Immature natural killer cell (primary cell): ENCODE measurements around the gene HS6ST1. TPM values are rescaled to one million over a fixed set of nuclear protein-coding genes. Genes with fewer than 3 reads are reported as not detected.

Source experiments
- DNase-seq, 3 donors: peaks; one replicate each; pipeline ENCODE4 v3.0.0; 2022; ENCODE audit warnings: mixed read lengths in 1 of 3
- H3K27ac Mint-ChIP-seq, 6 donors: one replicate each; pipeline ENCODE4 v1.8.0; 2020; ENCODE audit warnings: mixed read lengths in 6 of 6, mild to moderate bottlenecking in 5 of 6, inconsistent platforms in 4 of 6, moderate library complexity in 3 of 6
- H3K27me3 Mint-ChIP-seq, 3 donors: one replicate each; pipeline ENCODE4 v1.8.0; 2020 to 2021; ENCODE audit warnings: low read depth in 3 of 3, mild to moderate bottlenecking in 3 of 3, mixed read lengths in 3 of 3, moderate library complexity in 3 of 3, inconsistent platforms in 1 of 3
- H3K36me3 Mint-ChIP-seq, 3 donors: one replicate each; pipeline ENCODE4 v1.8.0; 2020; ENCODE audit warnings: mixed read lengths in 3 of 3, inconsistent platforms in 2 of 3, mild to moderate bottlenecking in 2 of 3
- H3K4me1 Mint-ChIP-seq, 2 donors: one replicate each; pipeline ENCODE4 v1.8.0; 2020; ENCODE audit warnings: inconsistent platforms in 2 of 2, mild to moderate bottlenecking in 2 of 2, mixed read lengths in 2 of 2, moderate library complexity in 1 of 2
- H3K4me3 Mint-ChIP-seq, 5 donors: one replicate each; pipeline ENCODE4 v1.8.0; 2020; ENCODE audit warnings: mild to moderate bottlenecking in 5 of 5, mixed read lengths in 5 of 5, inconsistent platforms in 3 of 5, moderate library complexity in 3 of 5
- H3K9me3 Mint-ChIP-seq, 6 donors: one replicate each; pipeline ENCODE4 v1.8.0; 2020; ENCODE audit warnings: mild to moderate bottlenecking in 6 of 6, mixed read lengths in 6 of 6, inconsistent platforms in 4 of 6, moderate library complexity in 3 of 6
- polyA plus RNA-seq, 3 donors: library from polyadenylated mRNA; unstranded; fragments of 300-500 nt; fragmentation: Illumina TruSeq; gene quantifications; one replicate each; pipeline ENCODE4 v1.2.3, GENCODE V29; 2021

The HS6ST1 gene
- polyA plus RNA-seq, 3 donors from 2014 or later: 5.1 to 6.6 (median 6.0) TPM

DNA sequence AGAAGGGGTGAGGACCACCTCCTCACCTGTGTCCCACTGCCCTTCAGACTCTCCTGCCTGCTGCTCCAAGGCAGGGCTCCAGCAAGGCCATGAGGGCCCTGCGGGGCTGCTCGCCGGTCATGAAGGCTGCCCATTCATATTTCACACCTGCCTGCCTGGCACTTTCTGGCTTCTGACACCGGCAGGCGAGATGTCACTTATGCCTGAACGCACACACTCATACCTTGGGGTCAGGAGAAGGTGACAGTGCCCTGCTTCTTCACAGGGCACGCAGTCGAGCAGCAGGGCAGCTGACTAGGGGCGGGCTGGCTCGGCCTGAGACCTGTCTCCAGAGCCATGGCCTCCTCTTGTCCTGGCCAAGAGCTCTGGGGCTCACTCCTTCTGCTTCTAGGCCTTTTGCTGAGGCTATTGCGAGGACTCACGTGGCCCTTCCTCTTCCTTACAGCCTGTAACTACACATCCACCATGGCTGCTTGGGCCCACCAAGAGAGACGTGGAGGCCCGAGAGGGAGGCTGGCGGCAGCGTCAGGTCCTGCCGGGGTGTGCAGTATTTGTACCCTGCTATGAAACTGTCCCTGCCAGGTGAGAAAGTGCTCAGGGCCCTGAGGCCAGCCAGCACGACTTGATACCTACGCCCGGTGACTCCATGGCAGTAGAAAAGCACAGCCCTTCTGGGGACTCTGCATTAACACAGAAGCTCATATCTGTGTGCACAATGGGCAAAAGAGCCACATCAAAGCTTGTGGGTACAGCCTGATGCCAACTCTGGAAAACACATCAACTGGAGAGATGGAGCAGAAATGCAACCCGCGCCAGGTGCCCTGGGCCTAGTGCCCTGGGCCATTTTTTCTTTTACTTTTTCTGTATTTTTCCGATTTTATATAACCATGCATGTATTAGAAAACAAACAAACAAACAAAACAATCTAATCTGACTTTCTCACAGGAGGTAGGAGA, 30.6 kb downstream of the HS6ST1 start:
- Mint-ChIP-seq H3K36me3 (no peaks in the 10 kb centered on the region), H3K9me3 (no peaks in the 10 kb centered on the region), H3K27me3 (peaks cover 0 to 3% (median 0%) of the 10 kb centered on the region in 3 donors), H3K4me1 (peaks cover 25 to 30% of the 10 kb centered on the region in 2 donors), H3K4me3 (no peak overlapping the region), H3K27ac (peak overlapping the region in 2 of 6 donors; percentile 28 to 30)
- DNase-seq: no peak

DNA sequence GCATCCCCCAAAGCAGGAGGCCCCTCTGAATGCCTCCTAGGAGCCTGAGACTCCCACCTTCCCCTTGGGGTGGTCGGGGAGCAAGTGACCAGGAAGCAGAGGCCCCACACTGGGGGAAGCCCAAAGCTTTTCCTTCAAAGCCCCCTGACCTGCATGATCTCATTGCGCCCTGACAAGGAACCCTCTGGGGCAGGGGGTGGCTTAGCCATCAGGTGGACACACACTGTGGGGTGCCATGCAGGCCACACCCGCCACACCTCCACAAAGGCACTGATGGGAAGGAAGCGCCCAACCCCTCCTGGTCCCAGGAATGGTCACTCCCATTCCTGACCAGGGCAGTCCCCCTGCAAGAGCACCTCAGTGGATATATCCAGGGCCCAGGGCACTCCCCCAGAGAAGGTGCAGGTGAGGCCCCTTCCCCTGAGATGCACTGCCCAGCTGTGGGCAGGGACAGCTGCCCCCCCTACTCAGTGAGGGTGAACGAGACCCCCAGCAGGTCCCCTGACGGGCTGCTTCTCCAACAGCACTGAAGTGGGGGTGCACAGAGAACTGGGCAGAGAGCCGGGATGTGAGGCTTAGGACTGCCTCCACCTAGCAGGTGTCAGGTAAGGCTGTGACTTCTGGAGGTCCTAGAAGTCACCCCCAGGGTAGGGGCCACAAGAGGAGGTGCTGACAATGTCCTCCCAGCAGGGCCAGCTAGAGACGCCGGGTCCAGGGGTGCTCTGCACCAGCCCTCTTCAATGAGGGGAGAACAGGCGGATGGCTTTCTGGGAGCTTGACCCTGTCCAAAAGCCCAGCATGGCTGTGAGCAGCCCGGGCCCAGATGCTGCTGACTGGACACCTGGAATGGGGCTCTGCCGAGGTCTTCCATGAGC, 31.5 kb downstream of the HS6ST1 start:
- Mint-ChIP-seq H3K4me3 (no peak overlapping the region), H3K9me3 (no peaks in the 10 kb centered on the region), H3K27ac (peak overlapping the region in 1 of 6 donors; percentile 4), H3K27me3 (peaks cover 0 to 3% (median 0%) of the 10 kb centered on the region in 3 donors), H3K4me1 (peaks cover 31 to 35% of the 10 kb centered on the region in 2 donors), H3K36me3 (no peaks in the 10 kb centered on the region)
- DNase-seq: no peak

DNA sequence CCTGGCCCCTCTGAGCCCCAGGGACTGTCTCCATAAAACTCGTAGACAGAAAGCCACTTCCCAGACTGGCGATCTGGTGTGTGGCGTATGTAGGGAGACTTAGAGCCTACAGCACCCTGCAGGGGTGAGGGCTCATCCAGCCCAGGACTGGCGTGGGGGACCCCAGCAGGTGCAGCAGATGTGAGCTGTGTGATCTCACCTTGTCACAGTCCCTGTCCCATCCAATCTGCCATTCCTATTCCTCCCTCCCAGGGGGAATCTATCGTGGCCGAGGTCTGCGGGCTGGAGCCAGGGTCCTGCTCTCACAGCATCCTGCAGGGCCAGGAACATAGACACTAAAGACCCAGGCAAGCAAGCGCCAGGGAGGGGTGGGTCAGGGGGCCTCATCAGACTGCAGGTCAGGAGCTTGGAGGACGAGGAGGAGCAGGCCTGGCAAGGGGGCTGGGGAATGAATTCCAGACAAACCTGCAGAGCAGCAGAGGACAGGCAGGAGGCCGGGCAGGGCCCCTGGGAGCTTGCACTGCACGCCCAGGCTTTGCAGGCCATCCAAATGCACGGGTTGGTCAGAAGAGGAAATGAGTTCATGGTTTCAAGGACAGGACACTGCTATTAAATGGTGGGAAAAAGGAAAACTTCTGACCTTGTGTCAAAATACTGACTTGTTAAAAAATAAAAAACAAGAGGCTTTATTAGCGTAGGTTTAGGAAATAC, 32.5 kb downstream of the HS6ST1 start:
- H3K27ac Mint-ChIP-seq: peak overlapping the region in 1 of 6 donors; percentile 40
- peaks cover 34 to 37% of the 10 kb centered on the region in 2 donors for H3K4me1 Mint-ChIP-seq
- DNase-seq: no peak
- no peaks in the 10 kb centered on the region for H3K36me3 Mint-ChIP-seq
- peaks cover 0 to 3% (median 0%) of the 10 kb centered on the region in 3 donors for H3K27me3 Mint-ChIP-seq
- no peaks in the 10 kb centered on the region for H3K9me3 Mint-ChIP-seq
- no peak overlapping the region for H3K4me3 Mint-ChIP-seq

DNA sequence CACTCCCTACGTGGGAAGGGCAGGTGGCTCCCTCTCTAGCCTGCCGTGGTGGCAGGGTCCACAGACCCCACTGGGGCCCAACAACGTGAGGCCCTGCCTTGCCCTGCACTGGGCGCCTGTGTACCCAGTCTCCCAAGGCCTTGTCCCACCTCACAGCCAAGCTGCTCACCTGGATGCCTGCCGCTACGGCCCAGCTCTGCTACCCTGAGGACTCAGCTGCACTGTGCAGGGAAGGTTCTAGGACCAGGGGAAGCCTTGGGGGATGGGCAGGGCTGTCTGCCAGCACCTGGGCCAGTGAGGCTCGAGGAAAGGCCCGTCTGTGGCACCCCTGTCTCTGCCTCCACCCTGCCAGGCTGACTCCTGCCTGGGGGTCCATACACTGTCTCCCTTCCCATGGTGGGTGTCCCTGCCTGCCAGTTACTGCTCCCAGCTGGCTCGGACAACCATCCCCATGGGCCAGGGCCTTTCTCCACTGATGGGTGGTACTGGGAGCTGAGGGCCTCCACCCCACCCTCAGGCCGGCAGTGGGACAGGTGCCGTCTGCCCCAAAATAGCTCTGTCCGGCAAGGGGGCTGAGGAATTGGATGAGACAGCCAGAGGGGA, 33.2 kb downstream of the HS6ST1 start:
- no peak overlapping the region for H3K4me3 Mint-ChIP-seq

DNA sequence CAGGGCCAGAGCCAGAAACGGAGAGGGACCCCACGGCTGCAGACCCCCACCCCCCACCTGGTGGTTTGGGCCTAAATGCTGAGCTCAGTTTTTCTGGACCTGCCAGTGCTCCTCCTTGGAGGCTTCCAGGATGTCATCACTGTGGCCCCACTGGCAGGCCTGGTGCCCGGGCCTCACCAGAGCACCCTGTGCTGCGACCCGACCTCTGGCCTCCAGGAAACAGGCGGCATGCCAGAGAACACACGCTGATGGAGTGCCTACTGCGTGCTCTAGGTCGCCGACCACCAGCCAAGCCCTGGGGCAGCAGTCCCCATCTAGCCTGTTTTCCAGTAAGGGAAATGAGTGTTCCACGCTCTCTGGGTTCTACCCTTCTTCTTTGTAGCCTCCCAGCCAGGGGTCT, 33.8 kb downstream of the HS6ST1 start:
- H3K4me1 Mint-ChIP-seq: peaks cover 36 to 42% of the 10 kb centered on the region in 2 donors
- H3K4me3 Mint-ChIP-seq: no peak overlapping the region
- DNase-seq: no peak
- H3K27me3 Mint-ChIP-seq: no peaks in the 10 kb centered on the region
- H3K9me3 Mint-ChIP-seq: no peaks in the 10 kb centered on the region
- no peak overlapping the region for H3K27ac Mint-ChIP-seq
- no peaks in the 10 kb centered on the region for H3K36me3 Mint-ChIP-seq

More for the DNA sequence above, 33.2 kb downstream of the HS6ST1 start:
- Mint-ChIP-seq H3K27me3 (peaks cover 0 to 2% (median 0%) of the 10 kb centered on the region in 3 donors), H3K9me3 (no peaks in the 10 kb centered on the region), H3K36me3 (no peaks in the 10 kb centered on the region), H3K27ac (no peak overlapping the region), H3K4me1 (peaks cover 36 to 39% of the 10 kb centered on the region in 2 donors)
- no peak for DNase-seq

DNA sequence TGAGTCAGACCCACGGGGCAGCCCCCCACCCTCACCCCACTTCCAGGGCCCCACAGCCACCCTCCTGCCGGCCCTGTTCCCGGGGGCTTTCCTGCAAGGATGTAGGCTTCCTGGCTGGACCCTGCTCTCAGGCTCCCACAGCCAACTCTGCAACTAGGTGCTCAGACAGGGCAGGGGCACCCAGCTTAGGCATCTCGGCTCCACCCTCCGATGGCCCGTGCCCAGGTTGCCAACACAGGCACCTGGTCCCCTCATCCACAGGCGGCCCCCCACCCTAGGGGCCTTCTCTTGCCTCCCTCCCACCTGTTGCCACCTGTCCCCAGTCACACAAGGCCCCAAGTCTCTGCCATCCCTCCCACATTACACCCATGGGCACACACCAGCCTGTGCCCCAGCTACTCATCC, 34.6 kb downstream of the HS6ST1 start:
- peaks cover 42 to 45% of the 10 kb centered on the region in 2 donors for H3K4me1 Mint-ChIP-seq
- H3K27ac Mint-ChIP-seq: no peak overlapping the region

DNA sequence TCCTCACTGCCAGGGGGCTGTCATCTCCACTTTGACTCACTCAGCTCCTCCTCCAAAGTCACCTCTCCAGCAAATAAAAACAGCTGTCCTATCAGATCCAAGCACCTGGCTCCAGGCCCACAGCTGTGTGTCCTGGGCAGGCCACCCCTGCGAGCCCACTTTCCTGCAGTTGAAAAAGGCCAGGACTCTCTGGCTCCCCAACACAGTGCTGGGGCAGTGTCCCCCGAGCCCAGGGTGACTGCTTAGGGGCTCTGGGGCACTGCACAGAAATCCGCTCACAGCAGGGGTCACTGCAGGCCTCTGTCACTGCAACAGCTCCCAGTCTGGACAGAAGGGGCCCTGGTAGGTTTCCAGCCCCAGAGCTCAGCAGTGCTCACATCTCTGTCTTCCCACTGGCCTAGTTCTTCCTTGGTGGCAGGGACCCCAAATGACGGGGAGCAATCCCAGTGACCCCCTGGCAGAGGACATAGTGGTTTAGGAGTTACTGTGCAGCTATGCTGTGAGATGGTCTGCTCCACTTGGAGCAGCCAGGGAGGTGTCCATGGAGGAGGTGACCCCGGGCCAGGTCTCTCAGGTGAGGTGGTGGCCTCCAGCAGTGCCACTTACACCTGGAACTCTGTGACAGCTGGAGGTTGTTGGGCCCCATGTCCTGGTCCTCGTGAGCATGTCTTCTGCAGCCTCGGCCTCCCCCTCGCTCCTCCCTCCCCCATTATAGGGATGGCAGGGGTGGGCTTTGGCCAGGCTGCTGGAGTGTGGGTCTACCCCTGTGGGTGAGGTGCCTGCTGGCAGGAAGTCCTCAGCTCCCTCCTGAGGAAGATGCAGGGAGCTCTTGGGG, 35.5 kb downstream of the HS6ST1 start:
- H3K27ac Mint-ChIP-seq: peak overlapping the region in 5 of 6 donors; percentile 40 to 81 (median 76)

More for the DNA sequence above, 34.6 kb downstream of the HS6ST1 start:
- H3K27me3 Mint-ChIP-seq: peaks cover 0 to 1% (median 0%) of the 10 kb centered on the region in 3 donors
- H3K36me3 Mint-ChIP-seq: no peaks in the 10 kb centered on the region
- no peak for DNase-seq
- H3K9me3 Mint-ChIP-seq: no peaks in the 10 kb centered on the region
- H3K4me3 Mint-ChIP-seq: no peak overlapping the region

DNA sequence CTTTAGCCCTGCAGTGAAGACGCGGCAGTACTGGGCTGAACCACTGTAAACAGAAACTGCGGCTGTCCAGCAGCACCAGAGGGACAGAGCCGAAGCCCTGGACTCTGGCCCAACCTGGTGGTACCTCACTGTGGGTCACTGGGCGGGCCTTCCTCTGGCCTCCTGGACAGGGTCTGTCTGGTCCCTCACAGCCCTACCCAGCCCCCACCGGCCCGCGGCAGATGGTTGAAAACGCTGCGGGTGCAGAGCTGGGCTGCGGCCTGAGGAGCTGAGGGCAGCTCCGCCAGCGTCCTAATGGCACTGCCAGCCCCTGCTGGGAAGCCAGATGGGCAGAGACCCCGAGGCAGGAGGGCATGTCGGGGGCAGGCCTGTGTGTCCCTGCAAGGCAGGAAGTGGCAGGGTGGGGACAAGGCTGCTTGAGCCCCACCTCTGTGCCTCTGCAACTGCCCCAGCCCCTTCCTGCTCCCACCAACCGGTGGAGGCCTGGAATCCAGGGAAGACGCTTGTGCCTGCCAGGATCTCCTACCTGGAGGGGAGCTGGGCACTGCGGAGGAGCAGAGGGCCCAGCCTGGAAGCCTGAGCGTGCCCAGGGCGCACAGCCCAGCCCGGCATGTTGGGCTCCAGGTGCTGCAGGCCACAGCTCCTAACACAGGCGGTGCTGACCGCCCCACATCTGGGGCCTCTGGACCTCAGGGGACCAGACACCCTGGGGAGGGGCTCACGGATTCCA, 36.3 kb downstream of the HS6ST1 start:
- DNase-seq: no peak
- peak overlapping the region in 2 of 5 donors; percentile 36 to 55 for H3K4me3 Mint-ChIP-seq
- peaks cover 53 to 56% of the 10 kb centered on the region in 2 donors for H3K4me1 Mint-ChIP-seq
- no peaks in the 10 kb centered on the region for H3K9me3 Mint-ChIP-seq
- peak overlapping the region in 5 of 6 donors; percentile 40 to 86 (median 61) for H3K27ac Mint-ChIP-seq
- no peaks in the 10 kb centered on the region for H3K36me3 Mint-ChIP-seq
- peaks cover 0 to 3% (median 1%) of the 10 kb centered on the region in 3 donors for H3K27me3 Mint-ChIP-seq

More for the DNA sequence above, 35.5 kb downstream of the HS6ST1 start:
- Mint-ChIP-seq H3K4me1 (peaks cover 48 to 50% of the 10 kb centered on the region in 2 donors), H3K4me3 (peak overlapping the region in 4 of 5 donors; percentile 33 to 65 (median 50)), H3K27me3 (peaks cover 0 to 3% (median 1%) of the 10 kb centered on the region in 3 donors), H3K36me3 (no peaks in the 10 kb centered on the region), H3K9me3 (no peaks in the 10 kb centered on the region)
- no peak for DNase-seq

DNA sequence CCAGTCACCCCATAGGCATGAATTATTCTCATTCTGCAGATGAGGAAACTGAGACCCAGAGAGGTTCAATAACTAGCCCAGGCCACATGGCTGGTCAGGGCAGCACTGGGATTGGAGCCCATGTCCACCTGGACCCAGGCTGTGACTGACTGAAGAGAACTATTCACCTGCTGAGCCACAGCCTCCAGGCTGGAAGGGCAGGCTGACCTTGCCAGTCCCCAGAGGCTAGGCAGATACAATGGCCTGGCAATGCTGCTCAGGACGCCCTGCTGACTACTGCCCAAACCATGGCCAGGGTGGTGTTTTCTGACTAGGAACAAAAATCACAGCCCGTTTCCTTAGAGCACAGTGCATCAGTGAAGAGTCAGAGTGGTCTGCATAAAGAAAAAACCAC, 36.8 kb downstream of the HS6ST1 start:
- H3K27me3 Mint-ChIP-seq: peaks cover 0 to 3% (median 1%) of the 10 kb centered on the region in 3 donors
- no peaks in the 10 kb centered on the region for H3K9me3 Mint-ChIP-seq
- H3K36me3 Mint-ChIP-seq: no peaks in the 10 kb centered on the region
- no peak for DNase-seq
- H3K4me3 Mint-ChIP-seq: peak overlapping the region in 2 of 5 donors; percentile 29 to 55
- H3K27ac Mint-ChIP-seq: peak overlapping the region in 5 of 6 donors; percentile 13 to 86 (median 50)
- peaks cover 58 to 61% of the 10 kb centered on the region in 2 donors for H3K4me1 Mint-ChIP-seq

DNA sequence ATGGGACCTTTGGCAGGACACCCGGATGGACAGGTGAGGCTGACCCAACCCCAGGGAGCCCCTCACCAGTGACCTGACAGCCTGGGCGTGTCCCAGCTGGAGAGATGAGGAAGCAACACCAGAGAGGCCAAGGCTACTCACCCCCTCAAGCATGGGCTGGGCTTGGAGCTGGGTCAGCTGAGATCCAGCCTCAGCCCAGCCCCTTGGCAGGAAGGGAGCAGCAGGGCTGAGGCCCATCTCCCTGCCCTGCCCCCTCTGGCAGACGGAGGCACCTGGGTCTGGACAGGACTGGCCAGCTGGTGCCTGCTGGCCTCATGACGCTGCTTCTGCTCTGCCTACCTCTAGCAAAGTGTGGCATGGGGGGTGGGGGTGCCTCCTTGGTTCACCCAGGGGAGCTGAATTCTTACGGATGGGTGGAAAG, 37.8 kb downstream of the HS6ST1 start:
- no peaks in the 10 kb centered on the region for H3K36me3 Mint-ChIP-seq
- H3K27me3 Mint-ChIP-seq: peaks cover 0 to 3% (median 1%) of the 10 kb centered on the region in 3 donors
- peaks cover 67 to 70% of the 10 kb centered on the region in 2 donors for H3K4me1 Mint-ChIP-seq
- H3K4me3 Mint-ChIP-seq: peak overlapping the region; percentile 56 to 73 (median 68)
- no peaks in the 10 kb centered on the region for H3K9me3 Mint-ChIP-seq
- peak overlapping the region; percentile 73 to 88 (median 86) for H3K27ac Mint-ChIP-seq
- no peak for DNase-seq

DNA sequence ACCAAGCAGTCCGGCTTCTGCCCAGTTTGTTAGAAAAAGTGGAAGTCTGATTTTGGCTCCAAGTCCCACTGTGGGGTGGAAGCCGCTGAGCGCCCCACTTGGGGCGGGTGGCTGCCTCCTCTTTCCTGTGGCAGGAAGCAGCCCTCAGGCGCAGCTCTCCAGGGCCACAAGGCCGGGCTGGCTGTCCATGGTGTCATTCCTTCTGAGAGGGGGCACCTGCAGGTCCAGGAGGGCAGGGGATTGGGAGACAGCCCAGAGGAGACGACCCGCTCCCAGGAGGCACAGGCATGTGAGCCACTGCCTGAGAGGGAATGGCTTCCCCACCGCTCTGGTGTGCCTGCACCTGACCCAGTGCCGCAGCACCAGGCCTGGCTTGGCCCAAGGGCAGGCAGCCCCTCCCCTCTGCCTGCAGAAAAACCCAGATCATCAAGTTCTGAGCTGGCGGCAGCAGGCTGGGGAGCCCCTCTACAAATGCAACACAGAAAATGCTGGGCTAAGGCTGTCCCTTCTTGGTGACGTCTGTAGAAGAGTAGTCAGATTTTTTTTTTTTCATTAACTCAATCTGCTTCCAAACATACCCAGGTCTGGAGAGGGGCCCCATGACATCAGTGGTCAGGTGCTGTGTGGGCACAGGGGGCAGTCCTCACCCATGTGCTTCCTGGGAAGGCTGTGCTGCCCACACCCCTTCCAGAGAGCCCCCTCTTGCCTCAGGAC, 38.4 kb downstream of the HS6ST1 start:
- Mint-ChIP-seq H3K4me3 (peak overlapping the region; percentile 68 to 77 (median 73)), H3K4me1 (peaks cover 73 to 76% of the 10 kb centered on the region in 2 donors)

More for the DNA sequence above, 38.4 kb downstream of the HS6ST1 start:
- H3K27ac Mint-ChIP-seq: peak overlapping the region; percentile 73 to 88 (median 86)
- peak; percentile 22 to 38 (median 35) for DNase-seq
- no peaks in the 10 kb centered on the region for H3K9me3 Mint-ChIP-seq
- no peaks in the 10 kb centered on the region for H3K36me3 Mint-ChIP-seq
- H3K27me3 Mint-ChIP-seq: peaks cover 0 to 3% (median 1%) of the 10 kb centered on the region in 3 donors
